GM20000 (cell line): ENCODE measurements around the gene CYBB.

Experiments
- DNase-seq: peaks from one replicate; pipeline ENCODE4 v3.0.0; 2012; ENCODE audit warnings: low spot score
- TF ChIP-seq, protein P1 (sequence below): IDR thresholded peaks from 2 replicates; pipeline ENCODE4 v1.5.1; 2012; ENCODE audit warnings: mild to moderate bottlenecking, control low read depth; ENCODE audit errors: extremely low read depth, missing control alignments

The CYBB gene

GRCh38 chrX:37783305-37783704, 3.4 kb downstream of the CYBB start:
- no peak for DNase-seq

GRCh38 chrX:37785569-37785968, 5.7 kb downstream of the CYBB start:
- no peak for DNase-seq
- TF ChIP-seq, protein P1, sequence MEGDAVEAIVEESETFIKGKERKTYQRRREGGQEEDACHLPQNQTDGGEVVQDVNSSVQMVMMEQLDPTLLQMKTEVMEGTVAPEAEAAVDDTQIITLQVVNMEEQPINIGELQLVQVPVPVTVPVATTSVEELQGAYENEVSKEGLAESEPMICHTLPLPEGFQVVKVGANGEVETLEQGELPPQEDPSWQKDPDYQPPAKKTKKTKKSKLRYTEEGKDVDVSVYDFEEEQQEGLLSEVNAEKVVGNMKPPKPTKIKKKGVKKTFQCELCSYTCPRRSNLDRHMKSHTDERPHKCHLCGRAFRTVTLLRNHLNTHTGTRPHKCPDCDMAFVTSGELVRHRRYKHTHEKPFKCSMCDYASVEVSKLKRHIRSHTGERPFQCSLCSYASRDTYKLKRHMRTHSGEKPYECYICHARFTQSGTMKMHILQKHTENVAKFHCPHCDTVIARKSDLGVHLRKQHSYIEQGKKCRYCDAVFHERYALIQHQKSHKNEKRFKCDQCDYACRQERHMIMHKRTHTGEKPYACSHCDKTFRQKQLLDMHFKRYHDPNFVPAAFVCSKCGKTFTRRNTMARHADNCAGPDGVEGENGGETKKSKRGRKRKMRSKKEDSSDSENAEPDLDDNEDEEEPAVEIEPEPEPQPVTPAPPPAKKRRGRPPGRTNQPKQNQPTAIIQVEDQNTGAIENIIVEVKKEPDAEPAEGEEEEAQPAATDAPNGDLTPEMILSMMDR, result no peak

More at GRCh38 chrX:37783305-37783704, 3.4 kb downstream of the CYBB start:
- TF ChIP-seq, protein P1, result no peak

GRCh38 chrX:37786624-37787422, 7.0 kb downstream of the CYBB start:
- DNase-seq, result peak; percentile 11
- TF ChIP-seq, protein P1, result no peak

- TF ChIP-seq, protein P1, result no peak
- DNase-seq, result peak; percentile 13
These were observed 7.6 kb downstream of the CYBB start for GRCh38 chrX:37787423-37787869.

GRCh38 chrX:37796310-37796709, 16.5 kb downstream of the CYBB start:
- TF ChIP-seq, protein P1, result no peak
- no peak for DNase-seq

GRCh38 chrX:37796805-37797204, 16.9 kb downstream of the CYBB start:
- DNase-seq, result no peak
- TF ChIP-seq, protein P1, result no peak

DNA sequence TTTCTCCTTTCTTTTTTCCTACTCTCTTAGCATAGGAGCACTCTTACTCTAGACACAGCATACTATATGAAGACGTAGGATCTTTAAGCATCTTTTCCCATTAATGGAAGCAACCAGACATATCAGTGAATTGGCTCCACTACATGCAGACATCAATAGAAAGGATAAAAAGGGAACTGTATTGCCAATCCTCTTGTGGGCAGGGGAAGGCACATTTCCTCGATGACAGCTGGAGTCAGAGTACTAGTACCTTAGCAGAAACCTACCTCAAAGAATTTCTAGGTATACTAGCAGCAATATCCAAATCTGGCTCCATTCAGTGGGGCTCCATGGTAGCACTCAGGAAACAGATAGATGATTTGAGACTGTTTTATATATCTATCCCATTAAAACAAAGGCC, 20.1 kb downstream of the CYBB start:
- TF ChIP-seq, protein P1, result no peak
- DNase-seq, result no peak
